Activated CD8-positive, alpha-beta memory T cell treated with anti-CD3 and anti-CD28 coated beads, Interleukin-2, amount 50 U/mL, for 1 hour (primary cell): ENCODE data around the gene BTBD9.
"Not testable (repeated sequence)": the region's sequence is repeated elsewhere in the genome, so short reads cannot be mapped to it uniquely, and the experiment has no call there.

Source experiments
- DNase-seq: peaks from one replicate; pipeline ENCODE4 v3.0.0-alpha.2; 2020; ENCODE audit errors: extremely low read depth

BTBD9 gene

DNA sequence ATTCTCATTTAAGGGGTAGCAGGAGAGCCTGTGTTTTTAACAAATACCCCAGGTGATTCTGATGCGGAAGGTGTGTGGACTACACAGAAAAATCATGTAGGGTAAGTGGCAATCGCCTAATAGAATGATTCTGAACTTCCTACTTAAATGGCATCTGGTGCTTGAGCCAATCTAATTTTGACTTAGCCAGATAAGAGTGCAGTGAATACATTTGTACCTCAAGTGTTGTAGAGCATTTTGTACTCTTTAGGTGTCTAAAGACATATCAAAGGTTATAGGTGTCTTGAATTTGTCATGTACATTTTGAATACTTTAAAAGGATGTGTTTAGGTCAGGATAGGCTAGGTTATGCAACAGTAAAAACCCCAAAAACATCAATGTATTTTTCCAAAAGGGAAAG lies 10.0 kb upstream of the BTBD9 start:
- no peak for DNase-seq

- no peak for DNase-seq
These were observed 8.9 kb upstream of the BTBD9 start for GRCh38 chr6:38648629-38649028.

DNA sequence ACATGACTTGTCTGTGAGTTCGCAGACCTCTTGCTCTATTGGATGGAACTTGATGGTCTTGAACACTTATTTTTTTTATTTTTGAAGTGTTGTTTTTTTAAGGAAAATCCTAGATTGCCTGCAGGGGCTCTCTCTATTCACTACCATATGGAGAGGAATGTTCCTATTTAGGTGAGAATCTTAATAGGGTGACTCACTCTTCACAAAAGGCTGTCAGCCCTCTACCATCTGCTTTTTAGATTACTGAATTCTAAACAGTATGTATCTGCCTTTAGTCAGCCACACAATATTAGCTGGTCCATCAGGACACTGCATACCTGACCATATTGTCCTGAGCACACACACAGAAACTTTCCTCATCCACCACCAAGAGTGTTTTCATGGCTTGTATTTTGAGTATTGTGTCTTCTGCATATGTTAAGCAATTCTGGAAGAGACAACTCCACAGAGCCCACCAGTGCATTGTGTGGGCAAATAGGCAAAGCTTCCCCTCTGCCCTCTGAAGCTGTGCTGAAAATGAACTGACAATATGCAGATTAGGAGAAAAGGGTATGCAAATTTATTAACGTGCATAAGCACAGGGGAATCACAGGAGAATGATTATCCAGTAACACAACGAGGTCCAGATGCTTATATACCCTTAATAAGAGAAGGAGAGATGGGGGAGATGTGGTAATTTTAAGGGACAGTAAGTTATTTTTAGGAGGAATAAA lies 6.6 kb upstream of the BTBD9 start:
- no peak for DNase-seq

GRCh38 chr6:38644951-38645350 lies 5.2 kb upstream of the BTBD9 start:
- DNase-seq = no peak

GRCh38 chr6:38640216-38640909 lies 634 bp upstream of the BTBD9 start:
- no peak for DNase-seq

DNA sequence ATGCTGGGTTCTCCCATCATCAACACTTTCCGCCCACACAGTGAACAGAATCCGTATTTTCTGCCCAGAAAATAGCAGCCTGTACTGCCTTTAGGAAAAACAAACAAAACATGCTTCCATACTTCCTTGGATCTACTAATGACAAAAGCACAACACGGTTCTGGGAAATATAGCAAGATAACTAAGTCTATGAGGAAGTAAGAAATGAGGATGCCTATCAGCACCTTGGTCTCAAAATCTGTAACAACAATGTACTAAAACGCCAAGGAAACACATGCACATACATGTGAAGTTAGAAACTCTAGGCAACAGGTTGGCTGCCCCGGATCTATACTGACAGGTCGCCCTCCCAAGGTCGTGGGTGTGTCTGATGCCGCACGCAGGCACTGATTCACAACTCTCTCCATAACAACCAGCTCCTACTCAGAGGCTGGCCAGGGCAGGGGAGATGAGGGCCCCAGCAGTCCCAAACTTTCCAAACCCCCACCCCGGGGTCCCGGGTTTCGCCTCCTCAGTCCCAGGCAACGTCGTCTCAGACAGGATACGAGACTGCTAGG lies 710 bp downstream of the BTBD9 start:
- DNase-seq = peak; percentile 47

DNA sequence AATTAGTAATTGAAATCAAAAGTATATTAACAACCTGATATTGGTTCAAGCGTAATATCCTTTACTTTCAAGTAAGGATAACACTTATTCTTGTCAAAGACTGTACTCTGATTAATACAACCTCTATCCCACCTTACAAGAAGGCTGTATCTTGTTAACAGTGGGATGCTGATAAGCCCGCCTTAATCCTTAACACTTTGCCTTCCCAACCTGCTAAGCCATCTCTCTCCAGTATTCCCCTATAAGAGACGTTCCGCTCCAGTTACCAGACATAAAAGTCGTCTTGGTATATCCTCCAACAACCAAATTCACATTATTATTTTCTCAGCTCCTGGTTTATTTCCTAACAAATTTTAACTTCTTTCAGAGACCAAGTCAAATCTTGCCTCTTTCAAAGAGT lies 2.0 kb downstream of the BTBD9 start:
- DNase-seq = no peak

DNA sequence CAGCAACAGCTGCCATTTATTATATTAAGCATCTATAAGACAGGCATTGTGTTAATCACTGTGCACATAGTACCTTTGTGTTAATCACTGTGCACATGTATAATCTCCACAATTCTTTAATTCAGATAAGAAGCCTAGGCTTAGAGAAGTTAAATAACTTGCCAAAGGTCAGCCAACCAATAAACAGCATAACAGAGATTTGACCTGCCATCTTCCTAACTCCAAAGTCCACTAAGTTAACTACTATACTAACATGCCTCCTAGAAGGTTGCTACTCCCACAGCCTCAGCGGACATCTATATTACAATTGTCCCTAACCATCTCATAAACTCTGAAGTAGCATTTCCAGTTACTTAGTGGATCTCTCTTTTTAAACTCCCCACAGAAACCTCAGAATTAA lies 3.7 kb downstream of the BTBD9 start:
- no peak for DNase-seq

DNA sequence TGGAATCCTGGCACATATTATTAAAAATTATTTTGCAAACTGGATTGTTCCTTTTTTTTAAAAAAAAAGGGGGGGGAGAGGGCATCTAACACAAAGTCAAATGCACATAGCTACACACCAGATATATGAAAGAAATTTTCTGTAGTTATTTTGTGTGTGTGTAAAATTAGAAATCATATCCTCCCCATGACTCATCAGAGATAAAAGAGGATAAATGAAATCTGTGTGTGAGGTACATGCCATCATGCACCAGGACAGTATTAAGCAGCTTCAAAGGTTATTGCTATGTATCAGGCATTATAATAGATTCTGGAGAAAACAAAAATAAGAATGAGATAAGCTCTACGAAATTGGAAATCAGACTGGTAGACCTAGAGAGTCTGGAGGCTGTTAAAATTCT lies 5.2 kb downstream of the BTBD9 start:
- no peak for DNase-seq

- no peak for DNase-seq
These were observed 7.2 kb downstream of the BTBD9 start for GRCh38 chr6:38632490-38632889.

DNA sequence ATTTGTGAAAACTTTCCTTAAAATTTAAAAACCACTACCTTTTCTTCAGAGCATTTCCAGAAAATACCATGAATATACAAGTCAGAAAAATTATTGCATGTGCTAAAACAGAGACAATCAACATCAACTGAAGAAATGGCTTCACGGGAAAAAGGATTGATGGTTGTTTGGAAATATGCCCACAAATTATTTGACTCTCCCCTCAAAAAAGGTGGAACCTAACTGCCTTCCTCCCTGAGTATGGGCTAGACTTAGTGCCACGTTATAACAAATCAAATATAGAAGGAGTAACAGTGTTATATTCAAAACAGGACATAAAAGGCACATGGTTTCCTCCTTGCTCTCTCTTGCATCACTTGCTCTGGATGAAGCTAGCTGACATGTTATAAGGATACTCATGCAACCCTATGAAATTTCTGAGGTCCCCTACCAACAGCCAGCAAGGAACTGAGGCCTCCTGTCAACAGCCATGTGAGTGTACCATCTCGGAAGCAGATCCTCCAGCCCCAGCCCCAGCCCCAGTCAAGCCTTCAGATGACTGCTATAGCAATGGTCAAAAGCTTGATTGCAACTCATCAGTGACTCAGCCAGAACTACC lies 8.4 kb downstream of the BTBD9 start:
- no peak for DNase-seq

GRCh38 chr6:38625217-38625616 lies 14.5 kb downstream of the BTBD9 start:
- no peak for DNase-seq

GRCh38 chr6:38619342-38619741 lies 20.4 kb downstream of the BTBD9 start:
- DNase-seq = not testable (repeated sequence)

GRCh38 chr6:38618301-38618700 lies 21.4 kb downstream of the BTBD9 start:
- not testable (repeated sequence) for DNase-seq

- no peak for DNase-seq
These were observed 21.9 kb downstream of the BTBD9 start for GRCh38 chr6:38617856-38618255.

- no peak for DNase-seq
These were observed 27.4 kb downstream of the BTBD9 start for GRCh38 chr6:38612143-38612965.

DNA sequence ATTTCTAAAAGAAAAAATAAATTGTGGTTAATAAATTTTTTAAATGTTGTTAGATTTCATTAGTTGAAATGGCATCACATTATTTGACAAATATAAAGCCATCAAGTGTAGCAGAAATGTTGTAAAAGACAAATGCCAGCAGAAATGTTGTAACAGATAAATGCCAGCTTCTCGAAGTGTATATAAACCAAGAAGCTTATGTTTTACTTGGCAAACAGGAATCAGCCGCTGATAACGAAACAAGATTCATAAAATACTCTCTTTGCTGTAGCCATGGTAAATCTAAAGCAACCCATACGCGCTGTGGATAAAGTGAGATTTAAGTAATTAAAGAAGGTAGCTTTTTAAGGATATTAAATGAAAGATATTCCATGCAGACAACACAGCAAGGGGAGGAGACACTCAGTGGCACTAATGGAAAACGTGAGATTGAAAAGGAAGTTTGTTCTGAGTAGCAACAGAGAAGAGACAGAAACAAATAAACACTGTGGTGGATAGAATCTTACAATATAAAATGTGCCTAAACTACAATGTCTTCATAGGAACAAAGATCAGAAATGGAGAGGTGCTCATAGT lies 29.6 kb downstream of the BTBD9 start:
- no peak for DNase-seq

DNA sequence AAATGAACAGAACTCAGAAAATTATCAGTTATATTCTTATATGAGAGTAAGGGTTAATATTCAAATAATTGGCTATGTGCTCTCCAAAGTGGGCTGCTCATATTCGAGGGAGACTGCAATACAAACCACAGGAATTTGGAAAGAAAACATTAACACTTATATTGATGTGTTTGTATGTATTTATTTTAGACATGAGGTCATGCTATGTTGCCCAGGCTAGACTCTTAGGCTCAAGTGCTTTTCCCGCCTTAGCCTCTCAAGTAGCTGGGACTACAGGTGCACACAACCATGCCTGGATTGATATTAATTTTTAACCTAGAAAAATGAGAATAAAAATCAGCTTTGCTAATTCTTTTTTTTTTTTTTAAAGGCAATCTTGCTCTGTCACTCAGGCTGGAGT lies 35.0 kb downstream of the BTBD9 start:
- DNase-seq = no peak

DNA sequence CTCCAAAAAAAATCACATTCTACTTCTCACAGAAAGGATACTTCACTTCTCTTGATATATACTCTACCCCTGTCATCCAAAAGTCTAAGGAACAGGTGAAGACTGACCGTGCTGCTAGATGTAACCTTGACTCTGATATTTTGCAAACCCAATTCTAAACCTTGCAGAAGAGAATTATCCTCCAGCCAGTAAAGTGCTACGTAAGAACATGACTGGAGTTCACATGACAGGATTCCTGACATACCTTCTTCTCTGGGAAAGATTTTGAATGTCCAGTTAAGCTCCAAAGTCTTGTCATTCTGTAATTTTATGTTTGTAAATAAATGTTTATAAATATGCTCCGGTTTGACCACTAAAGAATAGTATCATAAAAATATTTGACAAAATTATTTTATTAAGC lies 35.8 kb downstream of the BTBD9 start:
- no peak for DNase-seq

DNA sequence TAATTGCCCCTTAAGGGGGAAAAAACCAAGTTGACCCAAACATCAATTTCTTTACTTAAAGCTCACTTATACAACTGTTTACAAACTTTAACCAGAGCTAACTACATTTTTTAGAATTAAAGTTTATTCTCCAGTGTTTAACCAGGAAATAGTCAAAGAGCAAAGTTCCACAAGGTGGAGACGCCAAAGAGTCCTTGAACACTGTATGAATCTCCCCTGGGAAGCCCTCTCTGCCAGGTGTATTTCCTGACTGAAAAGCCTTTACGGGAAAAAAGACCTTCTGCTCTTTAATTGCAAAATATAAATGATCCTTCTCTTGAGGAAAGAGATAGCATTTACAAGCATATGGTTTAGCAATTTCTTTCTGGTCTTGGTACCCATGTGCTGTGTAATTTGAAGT lies 36.2 kb downstream of the BTBD9 start:
- DNase-seq = no peak

- no peak for DNase-seq
These were observed 39.7 kb downstream of the BTBD9 start for GRCh38 chr6:38599966-38600550.
